HCT116 (cell line): Measurements from ENCODE around the gene DAPK2. TPM values are rescaled to one million over a fixed set of nuclear protein-coding genes. Genes with fewer than 3 reads are reported as not detected.

ENCODE experiments used
- ATAC-seq: fragments of 200-7000 bp; cut with Tn5 transposase; 2 replicates; pipeline ENCODE4 v1.9.1; 2020; ENCODE audit warnings: mild to moderate bottlenecking, moderate library complexity
- BruUV-seq: library from RNA; stranded (reverse); fragments of 400-500 nt; replicated peaks from 2 replicates; lab custom pipeline; 2021; lab: Mats Ljungman, UMichigan
- CTCF ChIA-PET: fragments of 300-600 bp; sonication (Branson Sonifier 250); formaldehyde crosslinking; loops from one replicate; lab custom pipeline; 2021; ENCODE audit warnings: antibody characterized with exemption; lab: Charles Lee
- POLR2A ChIA-PET: fragments of 300-600, 350-600 bp; sonication (Branson Sonifier 250); formaldehyde crosslinking; loops from one replicate; lab custom pipeline; 2021; ENCODE audit warnings: antibody characterized with exemption; lab: Charles Lee
- RAD21 ChIA-PET, 2 experiments: fragments of 300-600 bp; sonication (Branson Sonifier 250); formaldehyde crosslinking; loops; one replicate each; lab custom pipeline; 2023; ENCODE audit warnings: low total read pairs in 2 of 2; ENCODE audit not compliant: uncharacterized antibody in 2 of 2, unreplicated experiment in 2 of 2, low non-redundant PET in 1 of 2; lab: Charles Lee
- DNase-seq: peaks from one replicate; pipeline ENCODE4 v3.0.0-alpha.2; 2010; ENCODE audit warnings: low read depth, low spot score
- H2AFZ ChIP-seq: fragments of 200-600 bp; shearing (Covaris generic), sonication (generic); 2 replicates; pipeline ENCODE4 v1.6.1; 2017; ENCODE audit warnings: low read depth, mixed run types, mixed read lengths, antibody characterized with exemption, low read length; ENCODE audit not compliant: poor library complexity, severe bottlenecking
- H3K27ac ChIP-seq: 2 replicates; pipeline ENCODE4 v1.5.1; 2012; ENCODE audit warnings: low read depth, low read length
- H3K27me3 ChIP-seq: fragments of 200-600 bp; sonication (generic); 2 replicates; pipeline ENCODE4 v1.6.1; 2016; ENCODE audit warnings: mixed run types, low read length, mixed read lengths; ENCODE audit not compliant: insufficient read depth
- H3K36me3 ChIP-seq, 2 experiments: fragments of 200-500 bp in 1 of 2; fragments of 200-600 bp in 1 of 2; sonication (Bioruptor generic) in 1 of 2; sonication (generic) in 1 of 2; 2 replicates each; pipeline versions ENCODE4 v1.5.1 to v1.6.1; 2014 to 2016; ENCODE audit warnings: low read length in 2 of 2, inconsistent platforms in 1 of 2, mixed read lengths in 1 of 2, mixed run types in 1 of 2; ENCODE audit not compliant: insufficient read depth in 2 of 2, control insufficient read depth in 1 of 2
- H3K4me1 ChIP-seq, 2 experiments: fragments of 200-600 bp in 1 of 2; sonication (generic) in 1 of 2; 2 replicates each; pipeline versions ENCODE4 v1.5.1 to v1.6.1; 2012 to 2017; ENCODE audit warnings: low read length in 2 of 2, inconsistent platforms in 1 of 2, mild to moderate bottlenecking in 1 of 2, mixed read lengths in 1 of 2, mixed run types in 1 of 2, moderate library complexity in 1 of 2; ENCODE audit not compliant: insufficient read depth in 2 of 2, control insufficient read depth in 1 of 2
- H3K4me2 ChIP-seq: fragments of 200-600 bp; sonication (generic); 2 replicates; pipeline ENCODE4 v1.6.1; 2017; ENCODE audit warnings: mixed run types, low read length, mixed read lengths
- H3K4me3 ChIP-seq, 2 experiments: fragments of 200-600 bp in 1 of 2; sonication (generic) in 1 of 2; replicated peaks in 1 of 2; 2 replicates each; pipeline ENCODE4 v1.5.1; 2011 to 2016; ENCODE audit warnings: low read length in 2 of 2, control low read depth in 1 of 2, low read depth in 1 of 2, mild to moderate bottlenecking in 1 of 2, mixed read lengths in 1 of 2, mixed run types in 1 of 2
- H3K79me2 ChIP-seq: fragments of 200-600 bp; sonication (generic); 2 replicates; pipeline ENCODE4 v1.6.1; 2017; ENCODE audit warnings: mild to moderate bottlenecking, mixed run types, low read length, moderate library complexity, mixed read lengths; ENCODE audit not compliant: insufficient read depth
- H3K9ac ChIP-seq: fragments of 200-600 bp; sonication (generic); 2 replicates; pipeline ENCODE4 v1.6.1; 2016; ENCODE audit warnings: low read length, mixed read lengths
- H3K9me2 ChIP-seq: fragments of 200-600 bp; sonication (generic), shearing (Covaris generic); 2 replicates; pipeline ENCODE4 v1.6.1; 2017; ENCODE audit warnings: mixed run types, mild to moderate bottlenecking, moderate library complexity; ENCODE audit not compliant: insufficient read depth
- H3K9me3 ChIP-seq, 2 experiments: fragments of 200-500 bp in 1 of 2; fragments of 200-600 bp in 1 of 2; sonication (Bioruptor generic) in 1 of 2; sonication (generic) in 1 of 2; 2 replicates each; pipeline ENCODE4 v1.6.1; 2014 to 2017; ENCODE audit warnings: low read length in 2 of 2, mixed read lengths in 2 of 2, inconsistent platforms in 1 of 2, low read depth in 1 of 2, mild to moderate bottlenecking in 1 of 2, mixed run types in 1 of 2, moderate library complexity in 1 of 2; ENCODE audit not compliant: control insufficient read depth in 1 of 2, insufficient read depth in 1 of 2
- H4K20me1 ChIP-seq: fragments of 200-600 bp; sonication (generic), shearing (Covaris generic); 2 replicates; pipeline ENCODE4 v1.6.1; 2017; ENCODE audit warnings: mixed run types, mild to moderate bottlenecking, moderate library complexity; ENCODE audit not compliant: insufficient read depth
- CBX3 ChIP-seq: IDR thresholded peaks from 2 replicates; pipeline ENCODE4 v1.6.1; 2012; ENCODE audit warnings: low read depth
- EGR1 ChIP-seq: IDR thresholded peaks from 2 replicates; pipeline ENCODE4 v1.6.1; 2012; ENCODE audit warnings: low read depth
- ELF1 ChIP-seq: IDR thresholded peaks from 2 replicates; pipeline ENCODE4 v1.6.1; 2012; ENCODE audit warnings: low read depth, borderline replicate concordance
- EZH2 ChIP-seq: fragments of 200-600 bp; sonication (generic); IDR thresholded peaks from 2 replicates; pipeline ENCODE4 v1.6.1; 2017; ENCODE audit warnings: antibody characterized with exemption, mixed run types
- EZH2phosphoT487 ChIP-seq: fragments of 200-600 bp; IDR thresholded peaks from 2 replicates; pipeline ENCODE4 v1.6.1; 2018; ENCODE audit warnings: antibody characterized with exemption, borderline replicate concordance
- FOSL1 ChIP-seq: IDR thresholded peaks from 2 replicates; pipeline ENCODE4 v1.6.1; 2012; ENCODE audit warnings: low read depth
- POLR2A ChIP-seq: IDR thresholded peaks from 2 replicates; pipeline ENCODE4 v1.7.0; 2011; ENCODE audit warnings: borderline replicate concordance; ENCODE audit not compliant: insufficient read depth, insufficient read length; ENCODE audit errors: extremely low read depth
- SP1 ChIP-seq: IDR thresholded peaks from 2 replicates; pipeline ENCODE4 v1.6.1; 2012; ENCODE audit warnings: low read depth
- SRF ChIP-seq: IDR thresholded peaks from 2 replicates; pipeline ENCODE4 v1.6.1; 2012; ENCODE audit warnings: low read depth
- TCF7L2 ChIP-seq: IDR thresholded peaks from 2 replicates; pipeline ENCODE4 v1.7.0; 2011; ENCODE audit warnings: borderline replicate concordance, inconsistent platforms; ENCODE audit not compliant: insufficient read depth, insufficient read length; ENCODE audit errors: extremely low read depth
- YY1 ChIP-seq: IDR thresholded peaks from 2 replicates; pipeline ENCODE4 v1.6.1; 2011; ENCODE audit warnings: low read length, low read depth, moderate library complexity, mild to moderate bottlenecking; ENCODE audit not compliant: insufficient replicate concordance; ENCODE audit errors: extremely low read depth
- intact Hi-C: fragments of 100-400 bp; cut with micrococcal nuclease; formaldehyde crosslinking; loops from 2 replicates; pipeline ENCODE4 v1.10.0; 2022
- total RNA-seq: library from RNA; stranded (reverse); gene quantifications from one replicate; pipeline ENCODE4 v1.2.1, GENCODE V29; 2021; ENCODE audit not compliant: unreplicated experiment
- TF ChIP-seq, protein P1 (sequence below): IDR thresholded peaks from 2 replicates; pipeline ENCODE4 v1.6.1; 2012
- TF ChIP-seq, protein P2 (sequence below), 3 experiments: fragments of 200-600 bp in 1 of 3; sonication (generic) in 1 of 3; IDR thresholded peaks in 2 of 3; conservative IDR thresholded peaks in 1 of 3; 2 replicates each; pipeline ENCODE4 v1.5.1; 2012 to 2017; ENCODE audit warnings: low read depth in 2 of 3, low read length in 2 of 3, antibody characterized with exemption in 1 of 3, borderline replicate concordance in 1 of 3, control low read depth in 1 of 3, mild to moderate bottlenecking in 1 of 3, mixed read lengths in 1 of 3, mixed run types in 1 of 3, moderate library complexity in 1 of 3; ENCODE audit not compliant: insufficient read depth in 1 of 3

The DAPK2 gene
- total RNA-seq, 1 experiment from 2014 or later, result 4.8 TPM

DNA sequence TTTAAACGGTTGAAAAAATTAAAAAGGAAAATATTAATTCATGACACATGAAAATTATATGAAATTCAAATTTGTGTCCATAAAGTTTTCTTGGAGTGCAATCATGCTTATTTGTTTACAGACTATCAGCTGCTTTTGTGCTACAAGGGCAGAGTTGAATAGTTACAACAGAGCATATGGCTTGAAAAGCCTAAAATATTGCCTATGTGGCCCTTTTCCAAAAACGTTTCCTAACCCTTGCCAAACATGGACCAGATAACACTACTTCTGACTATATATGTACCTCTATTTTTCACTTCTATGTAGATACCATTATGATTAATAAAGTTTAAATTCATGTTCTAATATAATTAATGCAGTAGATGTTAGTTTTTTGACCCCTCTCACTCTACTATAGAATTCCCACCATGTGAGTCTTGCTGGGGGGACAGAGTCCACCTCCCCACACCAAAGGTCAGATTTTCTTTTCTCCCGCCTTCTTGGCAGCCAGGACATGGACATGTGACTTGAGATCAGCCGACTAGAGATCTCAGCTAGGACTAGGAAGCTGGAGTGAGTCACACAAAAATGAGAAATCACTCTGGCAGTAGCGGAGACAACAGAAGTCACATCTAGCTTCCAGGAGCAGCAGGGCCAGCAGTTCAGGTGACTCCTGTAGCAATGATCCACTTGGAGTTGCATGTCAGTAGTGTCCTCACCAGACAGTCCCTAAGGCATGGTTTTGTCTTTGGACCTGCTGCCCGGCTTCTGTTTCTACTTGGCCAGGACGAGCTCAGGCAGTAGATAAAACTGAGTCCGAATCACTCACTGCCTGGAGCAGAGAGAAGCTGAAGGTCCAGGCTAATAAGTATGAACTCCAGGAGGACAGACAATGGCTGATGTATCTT lies 24.9 kb upstream of the DAPK2 start:
- no peaks in the 10 kb centered on the region for H3K79me2 ChIP-seq
- no peaks in the 10 kb centered on the region for H3K27me3 ChIP-seq
- ATAC-seq (no peak), DNase-seq (no peak)
- no peak overlapping the region for H3K9ac ChIP-seq
- 0 out of 2 replicates have a peak overlapping the region, but pooled peaks have one; percentile 5 for H3K4me2 ChIP-seq
- RAD21 ChIA-PET, result interaction anchor here in 1 of 2 experiments (0.7 kb wide), 1 partner anchor 22 kb away, joined by 3 read pairs; the partner anchor contains the start of gene CIAO2A
- POLR2A ChIA-PET, result interaction anchor here (1.4 kb wide), 1 partner anchor 22 kb away, joined by 4 read pairs; the partner anchor contains the start of gene CIAO2A
- no peak overlapping the region for H3K4me3 ChIP-seq
- TF ChIP-seq, protein P1, sequence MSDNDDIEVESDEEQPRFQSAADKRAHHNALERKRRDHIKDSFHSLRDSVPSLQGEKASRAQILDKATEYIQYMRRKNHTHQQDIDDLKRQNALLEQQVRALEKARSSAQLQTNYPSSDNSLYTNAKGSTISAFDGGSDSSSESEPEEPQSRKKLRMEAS, result 0 out of 2 replicates have a peak, but pooled peaks have one; percentile 33
- no peak for TF ChIP-seq CBX3
- H4K20me1 ChIP-seq, result no peaks in the 10 kb centered on the region
- H3K9me3 ChIP-seq, result no peaks in the 10 kb centered on the region
- CTCF ChIA-PET, result interaction anchor here (0.8 to 5.7 kb wide), 5 partner anchors 15 to 461 kb away, joined by 4 to 69 read pairs (median 4); no protein-coding TSS in a partner anchor
- H3K9me2 ChIP-seq, result no peaks in the 10 kb centered on the region
- H2AFZ ChIP-seq, result no peak overlapping the region
- BruUV-seq, result no TSS peak
- intact Hi-C loops, result no loop called here
- H3K27ac ChIP-seq, result no peak overlapping the region
- H3K36me3 ChIP-seq, result peaks cover 2 to 17% of the 10 kb centered on the region in 2 experiments; a peak in 2 of 4 replicates
- H3K4me1 ChIP-seq, result peaks cover 0 to 25% of the 10 kb centered on the region in 2 experiments; a peak in 1 of 4 replicates

DNA sequence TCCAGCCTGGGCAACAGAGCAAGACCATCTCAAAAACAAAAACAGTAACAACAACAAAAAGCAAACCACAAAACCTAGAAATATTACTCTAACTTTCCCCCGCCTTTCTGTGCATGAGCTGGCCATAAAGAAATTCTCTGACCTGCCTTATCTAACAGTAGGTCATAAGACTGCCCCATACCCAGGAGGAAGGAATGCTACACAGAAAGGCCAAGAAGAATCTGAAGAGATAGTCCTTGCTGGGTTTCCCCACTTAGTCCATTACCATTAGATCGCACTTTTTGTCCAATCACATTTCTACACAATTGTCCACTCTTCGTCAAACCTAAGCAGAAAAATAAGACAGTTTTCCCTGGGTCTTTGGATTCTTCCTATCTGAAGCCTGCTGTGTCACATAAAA lies 23.8 kb upstream of the DAPK2 start:
- no peaks in the 10 kb centered on the region for H4K20me1 ChIP-seq
- H3K79me2 ChIP-seq, result no peaks in the 10 kb centered on the region
- ChIA-PET CTCF (interaction anchor here (1.5 to 5.7 kb wide), 3 partner anchors 317 to 471 kb away, joined by 7 to 69 read pairs (median 8); no protein-coding TSS in a partner anchor), POLR2A (no interaction called here), RAD21 (no interaction called here)
- no peak overlapping the region for H3K9ac ChIP-seq
- H3K4me2 ChIP-seq, result no peak overlapping the region
- no TSS peak for BruUV-seq
- H3K27me3 ChIP-seq, result no peaks in the 10 kb centered on the region
- no peak overlapping the region for H3K27ac ChIP-seq
- TF ChIP-seq FOSL1 (no peak), ELF1 (no peak), SRF (no peak), EGR1 (no peak), EZH2phosphoT487 (no peak), SP1 (no peak), EZH2 (no peak), YY1 (no peak), POLR2A (no peak), TCF7L2 (no peak)
- TF ChIP-seq, protein P2, sequence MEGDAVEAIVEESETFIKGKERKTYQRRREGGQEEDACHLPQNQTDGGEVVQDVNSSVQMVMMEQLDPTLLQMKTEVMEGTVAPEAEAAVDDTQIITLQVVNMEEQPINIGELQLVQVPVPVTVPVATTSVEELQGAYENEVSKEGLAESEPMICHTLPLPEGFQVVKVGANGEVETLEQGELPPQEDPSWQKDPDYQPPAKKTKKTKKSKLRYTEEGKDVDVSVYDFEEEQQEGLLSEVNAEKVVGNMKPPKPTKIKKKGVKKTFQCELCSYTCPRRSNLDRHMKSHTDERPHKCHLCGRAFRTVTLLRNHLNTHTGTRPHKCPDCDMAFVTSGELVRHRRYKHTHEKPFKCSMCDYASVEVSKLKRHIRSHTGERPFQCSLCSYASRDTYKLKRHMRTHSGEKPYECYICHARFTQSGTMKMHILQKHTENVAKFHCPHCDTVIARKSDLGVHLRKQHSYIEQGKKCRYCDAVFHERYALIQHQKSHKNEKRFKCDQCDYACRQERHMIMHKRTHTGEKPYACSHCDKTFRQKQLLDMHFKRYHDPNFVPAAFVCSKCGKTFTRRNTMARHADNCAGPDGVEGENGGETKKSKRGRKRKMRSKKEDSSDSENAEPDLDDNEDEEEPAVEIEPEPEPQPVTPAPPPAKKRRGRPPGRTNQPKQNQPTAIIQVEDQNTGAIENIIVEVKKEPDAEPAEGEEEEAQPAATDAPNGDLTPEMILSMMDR (IDR thresholded peaks at IDR 0.05 in 2 of 3, conservative IDR thresholded peaks at IDR 0.05 in 1 of 3; ENCODE audit: borderline replicate concordance in 1 of 3, insufficient read depth in 1 of 3, low read depth in 2 of 3, low read length in 2 of 3), result no peak
- H3K36me3 ChIP-seq, result peaks cover 2 to 17% of the 10 kb centered on the region in 2 experiments; a peak in 2 of 4 replicates
- H3K9me2 ChIP-seq, result no peaks in the 10 kb centered on the region
- intact Hi-C loops, result no loop called here
- no peak overlapping the region for H2AFZ ChIP-seq
- peaks cover 0 to 25% of the 10 kb centered on the region in 2 experiments; a peak in 1 of 4 replicates for H3K4me1 ChIP-seq
- no peak overlapping the region for H3K4me3 ChIP-seq
- DNase-seq (no peak), ATAC-seq (no peak)
- H3K9me3 ChIP-seq, result no peaks in the 10 kb centered on the region
